Lung microvascular endothelial cell (primary cell): ENCODE results near the gene TTR. TPM values are rescaled to one million over a fixed set of nuclear protein-coding genes. Genes with fewer than 3 reads are reported as not detected.

Experiments
- total RNA-seq: library from RNA; depleted of rRNA; stranded (reverse); fragments of >200 nt; gene quantifications from 2 replicates; pipeline ENCODE4 v1.2.1, GENCODE V29; 2014

Gene TTR
- total RNA-seq, 1 donor from 2014 or later = not detected

Other genes starting within 250 kb of the TTR start
- not detected in 2 replicates for gene DSG4, start 215.1 kb upstream of the TTR start, total RNA-seq
- gene DSG3, start 144.1 kb upstream of the TTR start, total RNA-seq = not detected in 2 replicates
- 1.7 and 5.8 TPM in 2 replicates for gene DSG2, start 93.7 kb upstream of the TTR start, total RNA-seq
- 4.4 and 5.4 TPM in 2 replicates for gene B4GALT6, start 92.7 kb downstream of the TTR start, total RNA-seq
- gene SLC25A52, start 169.0 kb downstream of the TTR start, total RNA-seq = under 0.01 TPM in 1 of 2 replicates, not detected in the other